Sigmoid colon (tissue), 7 donors: ENCODE measurements around the gene ZNF467. TPM values are rescaled to one million over a fixed set of nuclear protein-coding genes. Genes with fewer than 3 reads are reported as not detected.

Experiments used
- DNase-seq: peaks from one replicate; pipeline ENCODE4 v3.0.0-alpha.2; 2019
- H3K27ac ChIP-seq, 4 donors: fragments of 200-600 bp; sonication (generic); one replicate each; pipeline ENCODE4 v1.5.1; 2016 to 2019; ENCODE audit warnings: mild to moderate bottlenecking in 1 of 4
- H3K27me3 ChIP-seq, 3 donors: fragments of 200-600 bp; sonication (generic); one replicate each; pipeline ENCODE4 v1.5.1; 2019; ENCODE audit warnings: mild to moderate bottlenecking in 1 of 3
- H3K36me3 ChIP-seq, 4 donors: fragments of 200-600 bp; sonication (generic); one replicate each; pipeline ENCODE4 v1.5.1; 2016 to 2019
- H3K4me1 ChIP-seq, 4 donors: fragments of 200-600 bp; sonication (generic); one replicate each; pipeline ENCODE4 v1.5.1; 2017 to 2019
- H3K4me3 ChIP-seq, 4 donors: fragments of 200-600 bp; sonication (generic); one replicate each; pipeline ENCODE4 v1.5.1; 2017 to 2019; ENCODE audit warnings: mild to moderate bottlenecking in 2 of 4, moderate library complexity in 1 of 4
- H3K9me3 ChIP-seq, 4 donors: fragments of 200-600 bp in 3 of 4; sonication (generic) in 3 of 4; one replicate each; pipeline versions ENCODE4 v1.5.1 to v1.6.1; 2013 to 2019
- EP300 ChIP-seq, 4 donors: sonication (generic); formaldehyde crosslinking; IDR thresholded peaks; one replicate each; pipeline ENCODE4 v1.6.1; 2017; ENCODE audit warnings: antibody characterized with exemption in 4 of 4
- POLR2A ChIP-seq, 2 donors: fragments of 450-650 bp; IDR thresholded peaks; one replicate each; pipeline ENCODE4 v1.6.1; 2016; ENCODE audit warnings: antibody characterized with exemption in 2 of 2, mild to moderate bottlenecking in 2 of 2, moderate library complexity in 2 of 2
- POLR2AphosphoS5 ChIP-seq, 4 donors: sonication (generic); formaldehyde crosslinking; IDR thresholded peaks; one replicate each; pipeline ENCODE4 v1.6.1; 2017; ENCODE audit warnings: antibody characterized with exemption in 4 of 4
- WGBS, 2 donors: extraction: QIAGEN DNeasy Blood & Tissue Kit; methylation state at CpG; one replicate each; pipeline ENCODE4 v1.1.7; 2013; 5-methylcytosine and 5-hydroxymethylcytosine counted together
- intact Hi-C: fragments of 100-400 bp; cut with DNase I; formaldehyde crosslinking; loops from one replicate; pipeline ENCODE4 v1.15.1; 2023
- polyA plus RNA-seq, 3 donors: library from polyadenylated mRNA; stranded (reverse); fragments of 200-250 nt; gene quantifications; one replicate each; pipeline ENCODE4 v1.2.3, GENCODE V29; 2013
- total RNA-seq, 4 donors: library from RNA; depleted of rRNA; stranded (reverse); fragments of >200 nt; gene quantifications; one replicate each; pipeline ENCODE4 v1.1.0, GENCODE V29; 2016
- TF ChIP-seq, protein P1 (sequence below), 4 experiments: fragments of 450-650 bp in 3 of 4; fragments of 200-600 bp in 1 of 4; IDR thresholded peaks; one replicate each; pipeline ENCODE4 v1.5.1; 2016 to 2019; ENCODE audit warnings: antibody characterized with exemption in 4 of 4, mild to moderate bottlenecking in 3 of 4, moderate library complexity in 2 of 4
- donor health status: healthy with polysubstance abuse.
- donor health status: Bipolar disorder and iron deficiency.
- donor health status: healthy.

Gene ZNF467
- total and polyA plus RNA-seq, 7 donors = 3.0 to 15.7 (median 7.1) TPM

DNA sequence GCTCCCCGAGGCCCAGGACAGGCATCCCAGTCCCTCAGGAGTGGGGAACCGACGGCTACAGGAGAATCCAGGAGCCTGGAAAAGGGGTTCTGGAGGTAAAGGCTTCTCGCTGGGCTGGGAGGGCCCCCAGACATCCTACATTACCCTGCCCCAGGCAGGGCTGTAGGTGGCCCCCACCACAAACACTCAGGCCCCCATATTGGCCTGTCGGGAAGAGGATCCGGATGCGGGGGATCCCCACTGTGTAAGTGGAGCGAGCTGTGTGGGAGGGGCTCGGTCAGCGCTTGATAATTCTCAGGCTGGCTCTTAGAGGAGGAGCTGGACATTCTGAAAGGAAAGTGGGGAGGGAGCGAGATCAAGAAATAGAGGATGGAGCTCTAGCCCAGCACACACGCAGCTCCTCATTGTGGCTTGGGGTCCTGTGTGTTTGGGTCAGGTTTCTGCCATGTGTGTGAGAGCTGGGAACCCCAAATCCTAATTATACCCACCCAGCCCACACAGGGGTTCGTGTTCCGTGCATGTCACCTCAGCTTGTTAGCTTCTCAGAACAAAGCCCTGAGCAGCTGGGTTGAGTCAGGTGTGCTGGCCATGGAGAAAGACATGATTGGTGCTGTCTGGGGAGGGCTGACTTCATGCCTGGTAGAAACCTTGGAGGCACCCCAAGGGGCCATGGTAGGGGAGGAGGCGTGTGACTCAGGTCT, 49.4 kb downstream of the ZNF467 start:
- peak; percentile 34 for DNase-seq
- no peaks in the 10 kb centered on the region for H3K9me3 ChIP-seq
- H3K4me1 ChIP-seq = peaks cover 0 to 23% (median 13%) of the 10 kb centered on the region in 4 donors
- TF ChIP-seq EP300 (IDR thresholded peaks at IDR 0.05) (no peak), POLR2AphosphoS5 (IDR thresholded peaks at IDR 0.05) (no peak), POLR2A (IDR thresholded peaks at IDR 0.05) (no peak)
- TF ChIP-seq, protein P1, sequence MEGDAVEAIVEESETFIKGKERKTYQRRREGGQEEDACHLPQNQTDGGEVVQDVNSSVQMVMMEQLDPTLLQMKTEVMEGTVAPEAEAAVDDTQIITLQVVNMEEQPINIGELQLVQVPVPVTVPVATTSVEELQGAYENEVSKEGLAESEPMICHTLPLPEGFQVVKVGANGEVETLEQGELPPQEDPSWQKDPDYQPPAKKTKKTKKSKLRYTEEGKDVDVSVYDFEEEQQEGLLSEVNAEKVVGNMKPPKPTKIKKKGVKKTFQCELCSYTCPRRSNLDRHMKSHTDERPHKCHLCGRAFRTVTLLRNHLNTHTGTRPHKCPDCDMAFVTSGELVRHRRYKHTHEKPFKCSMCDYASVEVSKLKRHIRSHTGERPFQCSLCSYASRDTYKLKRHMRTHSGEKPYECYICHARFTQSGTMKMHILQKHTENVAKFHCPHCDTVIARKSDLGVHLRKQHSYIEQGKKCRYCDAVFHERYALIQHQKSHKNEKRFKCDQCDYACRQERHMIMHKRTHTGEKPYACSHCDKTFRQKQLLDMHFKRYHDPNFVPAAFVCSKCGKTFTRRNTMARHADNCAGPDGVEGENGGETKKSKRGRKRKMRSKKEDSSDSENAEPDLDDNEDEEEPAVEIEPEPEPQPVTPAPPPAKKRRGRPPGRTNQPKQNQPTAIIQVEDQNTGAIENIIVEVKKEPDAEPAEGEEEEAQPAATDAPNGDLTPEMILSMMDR (IDR thresholded peaks at IDR 0.05) = no peak
- no peak overlapping the region for H3K27ac ChIP-seq
- 94 to 96% methylated on average over 15 of the region's 15 CpGs for WGBS, 2 donors
- H3K36me3 ChIP-seq = peaks cover 38 to 82% (median 60%) of the 10 kb centered on the region in 4 donors
- H3K4me3 ChIP-seq = no peak overlapping the region
- no peaks in the 10 kb centered on the region for H3K27me3 ChIP-seq
- intact Hi-C loops = no loop called here

DNA sequence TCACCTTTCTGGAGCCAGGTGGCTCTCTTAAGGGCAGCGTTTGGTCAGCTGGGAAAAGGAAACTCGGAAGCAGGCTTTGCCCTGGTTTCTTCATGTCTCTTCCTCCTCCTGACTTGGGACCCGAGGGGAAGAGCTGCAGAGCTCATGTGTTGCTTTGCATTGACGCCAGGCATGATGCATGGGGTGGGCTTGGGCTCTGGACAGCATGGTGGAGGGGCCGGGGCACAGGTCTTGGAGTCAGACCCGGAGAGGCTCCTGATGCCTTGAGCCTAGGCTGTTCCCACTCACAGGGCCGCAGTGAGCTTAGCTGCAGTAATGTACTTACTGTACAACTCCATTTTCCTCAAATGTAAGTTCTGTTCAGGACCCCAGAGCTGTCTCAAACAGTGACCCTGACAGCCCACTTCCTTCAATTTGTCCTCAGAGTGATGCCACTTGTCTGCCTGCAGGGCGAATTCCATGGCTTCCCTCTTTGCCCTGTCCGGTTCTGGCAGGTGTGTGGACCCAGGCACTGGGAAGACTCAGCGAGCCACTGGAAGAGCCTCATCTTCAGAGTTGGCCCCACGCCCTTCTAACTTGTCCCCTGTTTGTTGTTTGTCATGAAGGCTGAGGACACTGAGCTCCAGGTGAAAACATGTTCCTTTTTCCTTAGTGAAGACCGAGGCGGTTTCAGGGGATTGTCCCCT, 50.2 kb downstream of the ZNF467 start:
- no peak overlapping the region for H3K4me3 ChIP-seq
- intact Hi-C loops = no loop called here
- H3K27ac ChIP-seq = no peak overlapping the region
- no peaks in the 10 kb centered on the region for H3K27me3 ChIP-seq
- no peak for TF ChIP-seq EP300 (IDR thresholded peaks at IDR 0.05)
- TF ChIP-seq POLR2AphosphoS5 (IDR thresholded peaks at IDR 0.05) = no peak
- TF ChIP-seq POLR2A (IDR thresholded peaks at IDR 0.05) = no peak
- TF ChIP-seq, protein P1 (IDR thresholded peaks at IDR 0.05) = no peak
- DNase-seq = peak; percentile 57
- H3K4me1 ChIP-seq = peaks cover 0 to 25% (median 15%) of the 10 kb centered on the region in 4 donors
- H3K36me3 ChIP-seq = peaks cover 34 to 74% (median 54%) of the 10 kb centered on the region in 4 donors
- WGBS, 2 donors = 91 to 93% methylated on average over 13 of the region's 13 CpGs
- H3K9me3 ChIP-seq = no peaks in the 10 kb centered on the region

DNA sequence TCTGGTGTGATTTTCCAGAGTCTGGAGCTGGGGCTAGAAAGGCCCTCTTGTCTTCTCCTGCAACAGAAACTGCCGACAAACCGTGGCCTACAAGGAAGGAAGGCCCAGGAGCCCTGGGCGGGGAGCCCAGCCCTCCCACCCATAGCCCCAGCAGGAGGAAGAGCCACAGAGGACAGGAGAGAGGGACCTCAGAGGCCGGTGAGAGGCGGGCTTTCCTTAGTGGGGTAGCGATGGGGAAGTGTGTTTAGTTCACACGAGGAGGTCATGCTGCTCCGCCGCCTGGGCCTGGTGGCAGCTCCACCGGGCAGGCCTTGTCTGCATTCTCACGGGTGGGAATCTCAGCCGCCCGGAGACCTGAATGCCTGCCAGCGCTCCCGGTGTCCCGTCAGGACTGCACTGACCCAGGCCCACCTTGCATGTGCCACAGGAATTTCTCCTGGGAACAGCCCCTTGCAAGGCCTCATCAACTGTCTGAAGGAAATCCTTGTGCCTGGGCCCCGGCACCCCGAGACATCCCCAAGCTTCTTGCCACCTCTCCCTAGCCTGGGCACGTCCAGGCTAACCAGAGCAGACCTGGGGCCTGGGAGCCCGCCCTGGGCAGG, 50.9 kb downstream of the ZNF467 start:
- peaks cover 34 to 69% (median 47%) of the 10 kb centered on the region in 4 donors for H3K36me3 ChIP-seq
- no peaks in the 10 kb centered on the region for H3K9me3 ChIP-seq
- 88 to 91% methylated on average over 20 of the region's 20 CpGs for WGBS, 2 donors
- H3K4me1 ChIP-seq = peaks cover 0 to 27% (median 16%) of the 10 kb centered on the region in 4 donors
- intact Hi-C loops = no loop called here
- TF ChIP-seq, protein P1 (IDR thresholded peaks at IDR 0.05) = no peak
- no peak for TF ChIP-seq EP300 (IDR thresholded peaks at IDR 0.05)
- no peak for TF ChIP-seq POLR2AphosphoS5 (IDR thresholded peaks at IDR 0.05)
- no peak for TF ChIP-seq POLR2A (IDR thresholded peaks at IDR 0.05)
- H3K27ac ChIP-seq = no peak overlapping the region
- DNase-seq = peak; percentile 61
- no peaks in the 10 kb centered on the region for H3K27me3 ChIP-seq
- H3K4me3 ChIP-seq = no peak overlapping the region

DNA sequence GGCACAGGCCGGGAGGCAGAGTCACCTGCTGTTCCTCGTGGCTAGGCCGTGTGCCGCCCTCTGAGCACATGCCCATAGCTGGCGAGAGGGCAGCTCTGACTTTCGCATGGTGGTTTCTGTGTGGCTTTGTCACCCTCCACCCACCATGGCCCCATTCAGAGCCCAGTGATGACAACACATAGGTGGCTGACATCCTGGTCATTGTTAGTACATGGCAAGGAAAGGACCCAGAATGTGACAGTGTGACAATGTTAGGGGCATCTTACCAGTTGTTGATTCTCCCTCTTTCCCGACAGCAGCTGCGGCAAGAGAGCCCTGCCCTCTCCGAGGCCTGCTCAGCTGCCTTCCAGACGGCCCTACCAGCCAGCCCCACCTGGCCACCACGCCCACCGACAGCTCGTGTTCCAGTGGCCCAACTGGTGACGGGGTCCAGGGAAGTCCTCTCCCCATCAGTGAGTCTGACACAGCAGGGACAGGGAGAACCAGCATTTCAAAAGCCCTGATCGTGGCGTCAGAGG, 52.2 kb downstream of the ZNF467 start:
- peaks cover 34 to 60% (median 40%) of the 10 kb centered on the region in 4 donors for H3K36me3 ChIP-seq
- intact Hi-C loops = no loop called here
- peaks cover 0 to 40% (median 23%) of the 10 kb centered on the region in 4 donors for H3K4me1 ChIP-seq
- WGBS, 2 donors = 83 to 89% methylated on average over 16 of the region's 16 CpGs
- TF ChIP-seq POLR2A (IDR thresholded peaks at IDR 0.05) (no peak), POLR2AphosphoS5 (IDR thresholded peaks at IDR 0.05) (no peak), EP300 (IDR thresholded peaks at IDR 0.05) (no peak)
- TF ChIP-seq, protein P1 (IDR thresholded peaks at IDR 0.05) = no peak
- no peaks in the 10 kb centered on the region for H3K9me3 ChIP-seq
- H3K27ac ChIP-seq = peak overlapping the region in 1 of 4 donors; percentile 39
- no peak overlapping the region for H3K4me3 ChIP-seq
- no peaks in the 10 kb centered on the region for H3K27me3 ChIP-seq
- peak; percentile 58 for DNase-seq
